ENCODE data around the gene CLMN. TPM values are rescaled to one million over a fixed set of nuclear protein-coding genes. Genes with fewer than 3 reads are reported as not detected.

Gene CLMN
- total and polyA plus RNA-seq, 2 of the 8 experiments (the other 6 are each of a cell fraction or from before 2014, with no cell fraction given), result 1.6 to 8.2 TPM

- TF ChIP-seq POU5F1 (IDR thresholded peaks at IDR 0.05; ENCODE audit: low read depth, low read length), result no peak
- no peak for TF ChIP-seq POLR2A (IDR thresholded peaks at IDR 0.05; ENCODE audit: control extremely low read depth in 1 of 2, low read depth in 2 of 2, low read length in 2 of 2)
- no peak for TF ChIP-seq SP2 (IDR thresholded peaks at IDR 0.05; ENCODE audit: low read length)
- no peak for TF ChIP-seq TAF1 (IDR thresholded peaks at IDR 0.05; ENCODE audit: low read depth, low read length)
These were observed 46.4 kb downstream of the CLMN start (continued) for GRCh38 chr14:95273001-95273978.

All from H1 (cell line).